Activated CD8-positive, alpha-beta memory T cell treated with anti-CD3 and anti-CD28 coated beads for 48 hours (primary cell): ENCODE data around the gene CSNK2A1.

ENCODE experiments used
- DNase-seq, 3 experiments: peaks; one replicate each; pipeline ENCODE4 v3.0.0-alpha.2; 2020; ENCODE audit warnings: low read depth in 2 of 3, low spot score in 2 of 3

Gene CSNK2A1

DNA sequence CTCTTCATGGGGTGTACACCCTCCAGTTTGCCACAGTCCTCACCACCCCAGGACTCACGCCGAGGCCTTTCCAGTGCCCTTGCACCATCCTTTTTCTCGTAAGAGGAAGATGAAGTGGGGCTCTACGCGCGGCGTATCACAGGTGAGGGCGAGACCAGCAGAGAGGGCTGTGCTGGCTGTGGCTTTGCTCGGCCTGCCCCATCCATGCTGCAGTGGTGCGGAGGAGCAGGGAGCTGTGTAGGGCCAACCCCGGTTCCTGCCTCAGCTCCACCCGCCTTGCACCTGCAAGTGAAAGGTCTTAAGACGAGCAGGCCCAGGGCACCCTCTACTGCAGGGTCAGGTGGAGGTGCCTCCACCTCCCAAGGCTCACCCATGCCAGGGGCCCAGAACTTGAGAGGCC lies 111.4 kb downstream of the CSNK2A1 start:
- no peak for DNase-seq

DNA sequence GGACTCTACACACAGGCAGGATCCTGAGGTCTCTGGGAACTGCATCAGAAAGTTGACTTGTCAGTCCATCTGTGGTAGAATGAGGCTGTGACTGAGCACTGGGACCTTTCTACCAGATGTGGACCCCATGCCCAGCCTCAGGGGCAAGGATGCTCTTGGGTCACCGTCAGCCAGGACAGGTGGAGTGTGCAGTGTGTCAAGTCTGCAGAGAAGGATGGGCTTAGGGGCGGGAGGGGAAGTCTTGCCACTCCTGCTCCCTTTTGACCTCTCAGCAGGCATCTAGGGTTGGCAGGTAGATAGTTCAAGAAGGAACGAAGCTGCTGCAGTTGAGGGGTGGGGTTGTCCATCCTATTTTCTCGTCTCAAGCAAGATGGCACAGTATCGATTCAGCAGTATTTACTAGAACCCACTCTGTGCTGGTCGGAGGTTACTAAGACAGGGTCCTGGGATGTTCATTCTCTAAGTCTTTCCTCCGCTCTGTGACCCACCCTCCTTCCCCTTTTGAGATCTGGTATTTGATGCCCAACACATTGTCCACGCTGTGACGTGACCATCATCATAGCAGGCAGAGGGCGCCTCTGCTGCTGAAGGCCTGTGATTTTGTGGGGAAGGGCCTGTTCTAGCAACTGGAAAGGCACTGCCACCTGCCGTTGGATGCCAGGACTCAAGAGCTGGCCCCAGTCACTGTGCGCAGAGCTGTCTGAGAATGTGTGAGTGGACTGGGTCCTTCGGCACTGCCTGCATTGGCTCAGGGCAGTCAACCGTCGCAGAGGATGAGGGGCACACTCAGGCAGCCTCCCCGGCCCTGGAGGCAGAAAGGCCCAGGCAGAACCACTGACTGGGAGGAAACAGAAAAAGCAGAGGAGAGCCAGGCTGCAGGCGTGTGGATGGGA lies 112.3 kb downstream of the CSNK2A1 start:
- no peak for DNase-seq

DNA sequence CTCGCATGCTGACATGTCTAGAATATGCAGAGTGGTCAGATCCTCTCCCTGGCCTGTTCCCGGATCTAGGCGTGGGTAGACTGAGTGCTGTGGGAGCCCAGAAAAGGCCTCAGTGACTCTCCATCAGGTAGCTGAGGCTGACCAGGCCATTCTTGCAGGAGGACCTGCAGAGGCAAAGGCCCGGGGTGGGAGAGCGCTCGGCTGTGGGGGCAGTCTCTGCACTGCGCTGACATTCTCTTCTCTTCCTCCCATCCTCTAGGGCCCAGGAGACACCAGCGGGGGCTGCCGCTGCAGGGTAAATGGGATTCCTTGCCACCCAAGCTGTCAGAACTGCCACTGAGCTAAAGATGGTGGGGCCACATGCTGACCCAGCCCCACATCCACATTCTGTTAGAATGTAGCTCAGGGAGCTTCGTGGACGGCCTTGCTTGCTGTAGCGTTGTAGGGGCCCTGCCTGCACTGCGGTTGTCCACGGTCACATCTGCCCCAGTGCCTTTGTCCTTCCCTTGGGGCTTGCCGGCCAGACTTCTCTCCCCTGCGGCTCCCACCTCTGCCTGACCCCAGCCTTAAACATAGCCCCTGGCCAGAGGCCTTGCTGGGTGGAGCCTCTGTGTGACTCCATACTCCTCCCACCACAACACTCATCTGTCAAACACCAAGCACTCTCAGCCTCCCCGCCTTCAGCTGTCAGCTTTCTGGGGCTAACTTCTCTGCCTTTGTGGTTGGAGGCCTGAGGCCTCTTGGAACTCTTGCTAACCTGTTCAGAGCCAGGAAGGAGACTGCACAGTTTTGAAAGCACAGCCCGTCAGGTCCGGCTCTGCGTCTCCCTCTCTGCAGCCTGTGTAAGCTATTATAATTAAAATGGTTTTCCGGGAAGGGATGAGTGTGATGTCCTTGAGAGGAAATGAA lies 113.2 kb downstream of the CSNK2A1 start:
- no peak for DNase-seq

DNA sequence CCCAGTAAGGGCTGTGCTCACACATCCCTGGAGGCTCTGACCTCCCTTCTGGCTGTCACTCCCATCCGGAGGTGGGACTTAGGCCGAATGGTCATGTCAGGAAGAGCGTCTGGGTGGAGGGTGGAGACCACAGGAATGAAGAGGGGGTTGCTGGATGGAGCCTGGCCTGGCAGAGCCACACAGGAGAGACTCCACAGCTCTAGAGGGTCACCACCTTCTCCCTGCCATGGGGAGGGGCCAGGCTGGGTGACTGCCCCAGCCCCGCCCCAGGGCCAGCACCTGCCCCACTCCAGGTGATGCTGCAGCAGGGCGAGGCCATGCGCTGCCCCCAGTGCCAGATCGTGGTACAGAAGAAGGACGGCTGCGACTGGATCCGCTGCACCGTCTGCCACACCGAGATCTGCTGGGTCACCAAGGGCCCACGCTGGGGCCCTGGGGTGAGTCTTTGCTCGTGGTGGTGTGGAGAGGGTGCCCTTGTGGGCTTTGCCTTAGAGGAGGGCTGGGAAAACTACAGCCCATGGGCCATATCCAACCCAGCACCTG lies 114.9 kb downstream of the CSNK2A1 start:
- DNase-seq: no peak

DNA sequence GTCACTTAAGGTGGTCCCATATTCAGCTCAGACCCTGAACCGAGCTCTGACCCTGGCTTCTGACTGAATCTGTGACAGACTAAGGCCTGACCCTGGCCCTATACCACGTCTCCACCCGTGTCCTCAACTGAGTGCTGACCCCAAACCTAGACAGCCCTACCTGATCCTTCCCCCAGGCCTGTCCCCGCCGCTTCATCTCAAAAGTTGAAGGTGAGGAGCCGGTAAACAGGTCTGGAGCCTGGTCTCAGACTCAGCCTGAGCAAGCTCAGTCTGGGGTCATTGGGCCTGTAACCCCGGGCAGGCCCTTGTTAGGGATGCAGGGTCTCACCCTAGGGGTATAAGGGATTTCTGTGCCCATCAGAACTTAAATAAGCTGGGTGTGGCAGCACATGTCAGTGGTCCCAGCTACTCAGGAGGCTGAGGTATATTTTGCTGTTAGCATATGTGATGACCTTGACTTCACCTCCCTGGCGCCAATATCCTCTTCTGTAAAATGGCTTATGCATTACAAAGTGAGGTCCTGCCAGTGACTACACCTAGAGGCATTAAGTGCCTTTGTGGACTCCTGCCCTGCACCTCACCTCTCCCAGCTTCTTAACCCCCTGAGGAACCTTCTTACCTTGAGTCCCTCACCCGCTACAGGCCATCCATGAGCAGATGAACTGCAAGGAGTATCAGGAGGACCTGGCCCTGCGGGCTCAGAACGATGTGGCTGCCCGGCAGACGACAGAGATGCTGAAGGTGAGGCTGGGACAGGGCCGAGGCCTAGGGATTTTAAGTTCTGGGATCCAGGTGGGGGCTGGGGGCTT lies 115.5 kb downstream of the CSNK2A1 start:
- DNase-seq: no peak

DNA sequence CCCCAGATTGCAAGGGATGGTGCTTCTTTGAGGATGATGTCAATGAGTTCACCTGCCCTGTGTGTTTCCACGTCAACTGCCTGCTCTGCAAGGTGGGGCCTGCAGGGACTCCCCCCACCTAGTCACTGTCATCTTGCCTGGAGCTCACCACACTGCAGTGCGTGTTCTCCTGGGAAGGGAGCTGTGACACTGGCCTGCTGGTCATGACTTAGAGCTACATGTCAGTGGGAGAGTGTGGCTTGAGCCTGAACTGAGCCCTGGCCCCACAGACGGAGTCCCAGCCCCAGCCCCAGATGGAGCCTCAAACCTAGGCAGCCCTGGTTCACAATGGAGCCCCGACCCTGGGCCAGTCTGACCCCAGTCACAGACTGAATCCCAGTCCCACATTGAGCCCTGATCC lies 116.2 kb downstream of the CSNK2A1 start:
- no peak for DNase-seq

DNA sequence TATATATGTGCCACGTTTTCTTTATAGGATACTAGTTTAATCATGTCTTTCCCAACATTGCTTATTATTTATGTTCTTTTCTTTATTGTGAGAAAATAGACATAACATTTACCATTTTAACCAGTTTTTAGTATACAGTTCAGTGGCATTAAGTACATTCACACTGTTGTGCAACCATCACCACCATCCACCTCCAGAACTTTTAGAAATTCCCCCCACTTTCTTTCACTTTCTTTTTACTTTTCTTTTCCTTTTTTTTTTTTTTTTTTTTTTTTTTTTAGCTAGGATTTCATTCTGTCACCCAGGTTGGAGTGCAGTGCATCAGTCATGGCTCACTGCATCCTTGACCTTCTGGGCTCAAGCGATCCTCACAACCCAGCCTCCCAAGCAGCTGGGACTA lies 117.0 kb downstream of the CSNK2A1 start:
- no peak for DNase-seq
